ENCODE results near the gene GUCY2C.

The GUCY2C gene

DNA sequence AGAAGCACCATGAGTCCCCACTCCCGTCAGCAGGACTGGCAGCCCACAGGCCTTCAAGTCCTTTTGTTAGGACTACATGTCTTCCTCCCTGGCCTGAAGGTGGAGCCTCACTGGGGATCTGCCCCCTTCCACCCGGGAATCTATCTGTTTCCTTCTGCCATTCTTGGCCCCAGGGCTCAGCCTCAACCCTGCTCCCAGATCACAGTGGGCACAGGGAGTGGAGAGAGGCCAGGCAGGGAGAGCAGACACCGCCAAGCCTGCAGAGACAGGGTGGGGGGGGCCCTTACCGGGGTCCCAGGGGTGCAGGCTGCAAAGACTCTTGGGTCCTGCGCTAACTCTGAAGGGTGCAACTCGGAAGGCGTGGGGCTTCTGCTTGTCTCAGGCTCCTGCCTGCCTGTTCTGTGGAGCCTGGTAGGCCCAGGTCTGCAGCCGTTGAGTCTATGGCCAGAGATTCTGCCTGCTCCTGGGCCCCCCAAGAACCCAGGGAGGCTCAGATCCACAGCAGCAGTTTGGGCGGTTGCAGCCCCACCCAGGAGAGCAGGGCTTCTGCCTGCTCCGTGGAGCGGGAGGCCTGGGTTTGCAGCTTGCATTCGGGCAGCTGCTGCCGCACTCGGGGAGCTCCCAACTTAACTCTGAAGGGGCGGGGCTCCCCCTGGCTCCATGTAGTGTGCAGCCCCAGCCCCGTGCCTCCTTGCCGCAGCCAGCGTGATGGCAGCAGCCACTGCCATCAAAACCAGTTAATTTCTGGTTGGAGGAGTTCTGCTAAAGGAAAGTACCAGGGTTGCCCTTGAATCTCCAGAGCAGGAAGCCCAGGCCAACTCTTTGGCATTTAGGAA is 107.0 kb downstream of the GUCY2C start:
- no peaks in the 10 kb centered on the region for H3K9me3 ChIP-seq (ENCODE audit: severe bottlenecking)
- H3K27ac ChIP-seq (ENCODE audit: poor library complexity, severe bottlenecking), result no peak overlapping the region
- H3K27me3 ChIP-seq (ENCODE audit: insufficient read depth, poor library complexity, severe bottlenecking), result no peaks in the 10 kb centered on the region
- DNase-seq (ENCODE audit: low spot score) (no peak), ATAC-seq (ENCODE audit: low read depth) (no peak)
- TF ChIP-seq CTCF (IDR thresholded peaks at IDR 0.05; ENCODE audit: poor library complexity, severe bottlenecking), result no peak
- no peaks in the 10 kb centered on the region for H3K36me3 ChIP-seq (ENCODE audit: low read depth)
- H3K4me3 ChIP-seq (ENCODE audit: severe bottlenecking), result no peak overlapping the region
- no peaks in the 10 kb centered on the region for H3K4me1 ChIP-seq (ENCODE audit: insufficient read depth, poor library complexity, severe bottlenecking)

DNA sequence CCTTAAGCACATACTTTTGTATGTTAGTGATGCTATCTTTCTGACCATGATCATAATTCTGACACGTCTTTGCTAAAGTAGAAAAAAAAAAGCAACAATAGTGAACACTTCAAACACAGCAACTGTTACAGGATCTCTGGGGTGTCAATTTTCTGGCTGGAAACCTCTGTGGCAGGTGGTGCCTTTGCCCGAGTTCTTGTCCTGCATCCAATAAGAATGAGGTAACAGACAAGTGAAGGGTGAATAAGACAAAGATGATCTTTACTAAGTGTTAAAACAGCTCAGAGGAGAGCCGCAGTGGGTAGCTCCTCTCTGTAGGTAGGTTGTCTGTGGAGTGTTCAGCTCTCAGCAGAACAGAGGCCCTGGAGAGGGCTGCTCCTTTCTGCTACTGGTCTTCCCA is 107.8 kb downstream of the GUCY2C start:
- no peak for TF ChIP-seq CTCF (IDR thresholded peaks at IDR 0.05; ENCODE audit: poor library complexity, severe bottlenecking)
- Histone ChIP-seq H3K27ac (ENCODE audit: poor library complexity, severe bottlenecking) (no peak overlapping the region), H3K4me1 (ENCODE audit: insufficient read depth, poor library complexity, severe bottlenecking) (no peaks in the 10 kb centered on the region), H3K9me3 (ENCODE audit: severe bottlenecking) (no peaks in the 10 kb centered on the region), H3K36me3 (ENCODE audit: low read depth) (no peaks in the 10 kb centered on the region), H3K27me3 (ENCODE audit: insufficient read depth, poor library complexity, severe bottlenecking) (no peaks in the 10 kb centered on the region), H3K4me3 (ENCODE audit: severe bottlenecking) (no peak overlapping the region)
- no peak for ATAC-seq (ENCODE audit: low read depth)
- DNase-seq (ENCODE audit: low spot score), result no peak

DNA sequence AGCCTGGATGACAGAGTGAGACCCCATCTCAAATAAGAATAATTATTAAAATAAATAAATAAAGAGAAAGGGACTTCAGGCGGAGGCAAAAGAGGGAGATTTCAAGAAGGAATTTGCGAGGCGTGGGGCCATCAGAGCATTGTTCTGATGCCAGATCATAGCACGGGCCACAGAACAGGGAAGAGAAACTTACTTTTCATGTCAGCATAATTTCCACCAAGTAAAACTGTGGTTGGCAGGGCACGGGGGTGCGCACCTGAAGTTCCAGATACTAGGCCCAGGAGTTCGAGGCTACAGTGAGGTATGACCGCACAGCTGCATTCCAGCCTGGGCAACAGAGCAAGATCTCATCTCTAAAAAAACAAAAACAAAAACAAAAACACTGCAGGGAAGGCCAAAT is 117.8 kb downstream of the GUCY2C start:
- ATAC-seq (ENCODE audit: low read depth) (no peak), DNase-seq (ENCODE audit: low spot score) (no peak)
- no peaks in the 10 kb centered on the region for H3K36me3 ChIP-seq (ENCODE audit: low read depth)
- no peak overlapping the region for H3K4me3 ChIP-seq (ENCODE audit: severe bottlenecking)
- no peaks in the 10 kb centered on the region for H3K27me3 ChIP-seq (ENCODE audit: insufficient read depth, poor library complexity, severe bottlenecking)
- TF ChIP-seq CTCF (IDR thresholded peaks at IDR 0.05; ENCODE audit: poor library complexity, severe bottlenecking), result no peak
- no peaks in the 10 kb centered on the region for H3K9me3 ChIP-seq (ENCODE audit: severe bottlenecking)
- no peaks in the 10 kb centered on the region for H3K4me1 ChIP-seq (ENCODE audit: insufficient read depth, poor library complexity, severe bottlenecking)
- no peak overlapping the region for H3K27ac ChIP-seq (ENCODE audit: poor library complexity, severe bottlenecking)

DNA sequence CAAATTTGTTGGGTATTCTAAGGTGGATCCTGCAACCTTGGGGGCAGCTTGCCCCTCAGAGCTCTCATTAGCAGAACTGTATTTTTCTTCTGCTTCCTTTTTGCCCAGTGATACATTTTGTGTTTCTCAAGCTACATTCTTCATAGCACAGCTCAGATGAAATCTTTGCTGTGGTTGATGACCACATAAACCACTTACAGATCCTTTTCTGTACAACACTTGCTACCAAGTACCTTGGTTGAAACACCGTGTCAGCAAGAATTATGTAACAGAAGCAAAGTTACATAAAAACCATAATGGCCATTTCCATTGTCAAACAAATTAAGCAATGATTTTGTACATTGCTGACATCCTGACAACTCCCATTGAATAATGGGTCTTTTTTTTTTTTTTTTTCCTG is 119.1 kb downstream of the GUCY2C start:
- Histone ChIP-seq H3K36me3 (ENCODE audit: low read depth) (no peaks in the 10 kb centered on the region), H3K9me3 (ENCODE audit: severe bottlenecking) (no peaks in the 10 kb centered on the region), H3K27me3 (ENCODE audit: insufficient read depth, poor library complexity, severe bottlenecking) (no peaks in the 10 kb centered on the region), H3K4me3 (ENCODE audit: severe bottlenecking) (no peak overlapping the region), H3K4me1 (ENCODE audit: insufficient read depth, poor library complexity, severe bottlenecking) (no peaks in the 10 kb centered on the region), H3K27ac (ENCODE audit: poor library complexity, severe bottlenecking) (no peak overlapping the region)
- ATAC-seq (ENCODE audit: low read depth) (no peak), DNase-seq (ENCODE audit: low spot score) (no peak)
- TF ChIP-seq CTCF (IDR thresholded peaks at IDR 0.05; ENCODE audit: poor library complexity, severe bottlenecking), result no peak

- H3K36me3 ChIP-seq (ENCODE audit: low read depth), result no peaks in the 10 kb centered on the region
- TF ChIP-seq CTCF (IDR thresholded peaks at IDR 0.05; ENCODE audit: poor library complexity, severe bottlenecking), result no peak
- H3K27me3 ChIP-seq (ENCODE audit: insufficient read depth, poor library complexity, severe bottlenecking), result no peaks in the 10 kb centered on the region
- ATAC-seq (ENCODE audit: low read depth) (no peak), DNase-seq (ENCODE audit: low spot score) (no peak)
- H3K9me3 ChIP-seq (ENCODE audit: severe bottlenecking), result no peaks in the 10 kb centered on the region
- H3K4me3 ChIP-seq (ENCODE audit: severe bottlenecking), result no peak overlapping the region
- H3K27ac ChIP-seq (ENCODE audit: poor library complexity, severe bottlenecking), result no peak overlapping the region
- H3K4me1 ChIP-seq (ENCODE audit: insufficient read depth, poor library complexity, severe bottlenecking), result no peaks in the 10 kb centered on the region
Observed at GRCh38 chr12:14576896-14577295, 119.5 kb downstream of the GUCY2C start.
